ENCODE results near the gene THAP4.
"Not testable (repeated sequence)": the region's sequence is repeated elsewhere in the genome, so short reads cannot be mapped to it uniquely, and the experiment has no call there.

THAP4 gene

DNA sequence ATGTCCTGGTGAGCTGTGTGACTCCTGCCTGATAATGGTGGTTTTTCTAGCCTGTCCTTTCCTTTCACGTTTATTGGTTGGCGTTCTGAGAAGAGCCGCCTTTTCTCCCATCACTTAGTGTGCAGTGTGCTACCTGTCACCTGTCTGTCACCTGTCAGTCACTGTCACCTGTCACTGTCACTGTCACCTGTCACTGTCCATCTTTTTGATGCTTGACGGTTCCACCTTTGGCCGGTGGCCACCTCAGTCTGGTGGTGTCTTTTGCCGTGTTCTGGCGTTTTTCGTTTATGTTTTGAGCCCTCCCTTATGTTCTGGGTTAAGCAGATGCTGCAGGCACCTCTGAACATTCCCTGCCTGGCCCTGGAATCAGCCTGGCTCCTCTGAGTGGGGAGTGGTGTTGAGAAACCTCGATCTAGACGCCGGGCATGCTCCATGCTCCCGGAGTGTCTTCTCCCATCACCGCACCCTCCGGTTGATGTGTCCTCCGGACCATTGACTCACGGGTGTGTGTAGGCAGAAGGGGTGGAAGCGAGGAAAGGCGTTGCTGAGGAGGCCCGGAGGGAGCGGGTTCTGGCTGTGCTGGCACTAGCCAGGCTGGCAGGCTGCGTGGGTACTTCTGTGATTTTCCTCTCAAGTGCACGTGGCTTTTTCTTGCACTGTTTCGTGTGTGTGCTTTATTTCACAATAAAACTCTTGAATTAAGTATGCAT lies 28.9 kb upstream of the THAP4 start:
- no peak for DNase-seq (ENCODE audit: extremely low read depth, low read depth)
- H3K4me3 ChIP-seq (replicated peaks; ENCODE audit: low read depth, low read length) = no peak overlapping the region
- TF ChIP-seq CTCF (IDR thresholded peaks at IDR 0.05; ENCODE audit: low read depth, low read length, missing control alignments) = no peak

GRCh38 chr2:241662731-241663130 lies 25.8 kb upstream of the THAP4 start:
- not testable (repeated sequence) for DNase-seq (ENCODE audit: extremely low read depth, low read depth); H3K4me3 ChIP-seq (replicated peaks; ENCODE audit: low read depth, low read length)

DNA sequence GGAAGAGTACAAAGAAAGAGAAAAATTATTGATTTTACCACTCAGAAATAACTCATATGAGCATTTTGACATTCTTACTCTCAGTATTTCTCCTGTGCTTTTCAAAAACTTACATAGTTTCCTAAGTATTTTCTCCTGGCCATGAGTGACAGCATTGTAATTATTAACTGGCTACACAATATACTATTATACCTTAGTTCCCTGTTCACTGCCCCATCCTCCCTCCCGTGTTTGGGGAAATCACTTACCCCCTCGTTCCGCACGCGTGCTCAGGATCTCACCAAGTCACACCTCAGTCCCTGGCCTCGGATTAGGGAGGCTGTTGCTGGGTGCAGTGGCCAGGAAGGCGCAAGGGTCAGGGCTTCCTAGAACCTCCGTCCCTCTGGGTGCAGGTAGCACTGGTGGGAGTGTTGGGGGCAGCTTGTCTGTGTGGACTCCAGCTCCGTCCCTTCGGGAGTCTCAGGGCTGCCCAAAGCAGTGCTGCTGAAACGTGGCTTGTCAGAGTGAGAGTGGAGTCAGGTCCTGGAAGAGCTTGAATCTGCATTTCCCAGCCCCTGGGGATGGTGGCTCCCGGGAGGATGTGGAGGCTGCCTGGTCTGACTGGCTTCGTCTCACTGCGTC lies 23.7 kb upstream of the THAP4 start:
- no peak overlapping the region for H3K4me3 ChIP-seq (replicated peaks; ENCODE audit: low read depth, low read length)
- no peak for TF ChIP-seq CTCF (IDR thresholded peaks at IDR 0.05; ENCODE audit: low read depth, low read length, missing control alignments)
- no peak for DNase-seq (ENCODE audit: extremely low read depth, low read depth)

DNA sequence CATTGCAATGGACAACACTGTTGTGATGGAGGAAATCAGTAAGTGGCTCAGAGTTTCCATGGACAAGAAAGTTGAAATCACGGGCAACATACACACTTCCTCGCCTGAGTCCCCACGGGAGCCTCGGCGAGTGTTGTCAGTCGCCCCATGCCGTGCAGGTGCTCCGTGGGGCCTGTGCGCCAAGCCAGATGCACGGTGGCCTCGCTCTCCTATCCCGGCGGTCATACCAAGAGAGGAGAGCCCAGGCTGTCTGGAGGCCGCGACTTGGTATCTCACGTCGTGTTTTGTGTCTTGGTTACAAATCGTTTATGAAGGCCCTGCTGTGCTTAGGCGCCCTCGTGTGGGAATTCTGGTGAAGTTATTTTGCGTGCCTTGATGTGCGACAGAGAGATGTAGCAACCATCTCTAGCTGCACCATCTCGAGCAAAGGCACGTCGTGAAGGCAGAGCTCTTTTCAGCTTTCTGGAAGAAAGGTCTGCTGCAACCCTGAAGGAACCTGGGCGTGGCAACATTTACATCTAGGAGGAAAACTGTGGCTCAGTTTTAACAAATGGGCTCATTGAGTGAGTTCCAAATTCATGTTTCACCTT lies 22.3 kb upstream of the THAP4 start:
- H3K4me3 ChIP-seq (replicated peaks; ENCODE audit: low read depth, low read length) = no peak overlapping the region
- peak; percentile 70 for TF ChIP-seq CTCF (IDR thresholded peaks at IDR 0.05; ENCODE audit: low read depth, low read length, missing control alignments)
- DNase-seq (ENCODE audit: extremely low read depth, low read depth) = peak; percentile 43

DNA sequence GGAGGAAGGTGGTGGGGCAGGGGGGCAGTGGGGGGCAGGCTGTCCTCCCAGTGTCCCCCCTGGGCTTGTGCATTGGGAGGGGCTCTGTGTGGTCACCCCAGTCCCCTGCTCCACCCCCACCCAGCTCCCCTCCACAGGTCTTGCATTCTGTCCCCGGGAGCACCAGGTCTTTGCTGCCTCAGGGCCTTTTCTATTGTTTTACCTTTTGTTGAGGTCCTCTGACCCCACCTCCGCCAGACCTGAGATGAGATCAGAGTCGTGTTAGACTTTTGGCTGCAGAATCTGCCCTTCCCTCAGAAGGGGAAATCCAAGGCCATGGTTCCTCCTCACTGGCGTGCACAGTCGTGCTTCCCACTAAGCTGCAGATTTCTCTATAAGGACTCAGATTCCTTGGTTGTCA lies 21.3 kb upstream of the THAP4 start:
- no peak for TF ChIP-seq CTCF (IDR thresholded peaks at IDR 0.05; ENCODE audit: low read depth, low read length, missing control alignments)
- H3K4me3 ChIP-seq (replicated peaks; ENCODE audit: low read depth, low read length) = no peak overlapping the region
- no peak for DNase-seq (ENCODE audit: extremely low read depth, low read depth)

DNA sequence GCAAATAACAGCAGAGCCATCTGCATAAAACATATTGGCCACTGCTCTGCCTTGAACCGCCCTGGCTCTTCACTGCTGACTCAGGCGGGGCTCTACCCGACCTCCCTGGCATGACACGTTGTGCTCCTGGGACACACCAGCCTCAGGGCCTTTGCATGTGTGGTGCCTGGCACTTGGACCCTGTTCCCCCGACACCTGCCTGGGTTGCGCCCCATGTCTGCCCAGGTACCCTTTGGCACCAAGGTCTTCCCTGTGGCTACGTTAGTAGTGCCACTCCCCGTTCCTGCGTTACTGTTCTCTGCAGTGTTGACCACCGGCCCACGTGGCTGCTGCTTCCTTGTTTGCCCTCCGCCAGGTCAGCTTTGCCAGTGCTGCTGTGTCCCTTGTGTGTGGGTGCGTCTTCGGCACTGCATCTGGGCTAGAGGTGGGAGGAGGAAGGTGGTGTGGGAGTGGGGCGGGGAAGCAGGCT lies 20.9 kb upstream of the THAP4 start:
- TF ChIP-seq CTCF (IDR thresholded peaks at IDR 0.05; ENCODE audit: low read depth, low read length, missing control alignments) = no peak
- no peak for DNase-seq (ENCODE audit: extremely low read depth, low read depth)
- no peak overlapping the region for H3K4me3 ChIP-seq (replicated peaks; ENCODE audit: low read depth, low read length)

DNA sequence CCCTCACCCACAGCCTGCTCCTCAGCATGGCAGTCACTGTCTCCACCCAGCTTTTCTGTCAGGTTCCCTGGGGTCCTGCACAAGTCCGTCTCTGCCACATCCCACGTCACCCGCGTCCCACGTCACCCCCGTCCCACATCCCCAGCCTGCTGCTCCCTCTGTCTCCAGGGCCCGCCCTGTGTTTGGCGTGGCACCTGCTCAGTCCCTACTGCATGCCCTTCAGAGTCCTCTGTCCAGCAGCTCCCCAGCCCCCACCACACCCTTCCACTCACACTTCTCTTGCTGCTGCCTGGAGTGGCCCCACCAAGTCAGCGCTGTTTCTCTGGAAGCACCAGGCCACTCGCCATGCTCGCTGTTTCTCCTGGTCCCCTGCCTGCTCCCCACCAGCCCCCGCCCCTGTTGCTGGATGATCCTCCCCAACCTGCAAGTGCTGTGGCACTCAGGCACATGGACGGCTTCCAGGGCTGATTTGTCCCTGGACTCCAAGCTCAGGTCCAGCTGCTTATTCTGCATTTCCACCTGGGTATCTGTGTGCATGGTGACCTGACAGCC lies 19.3 kb upstream of the THAP4 start:
- TF ChIP-seq CTCF (IDR thresholded peaks at IDR 0.05; ENCODE audit: low read depth, low read length, missing control alignments) = no peak

More for the DNA sequence above, 19.3 kb upstream of the THAP4 start:
- no peak for DNase-seq (ENCODE audit: extremely low read depth, low read depth)
- H3K4me3 ChIP-seq (replicated peaks; ENCODE audit: low read depth, low read length) = no peak overlapping the region

All from HFF-Myc (cell line).